ELR (cell line): ENCODE results near the gene HAND2.

ENCODE experiments used
- DNase-seq: peaks from one replicate; pipeline ENCODE4 v3.0.0-alpha.2; 2015; ENCODE audit warnings: low read depth

The HAND2 gene

GRCh38 chr4:173529477-173530325 is at the start of gene HAND2:
Gene HAND2, minus strand, starts transcription at chr4:173530229. Its CDS starts 940 bp downstream, at chr4:173529289.
- DNase-seq = peak; percentile 72

- DNase-seq = no peak
Measured at GRCh38 chr4:173578956-173579355, 48.9 kb upstream of the HAND2 start.

- DNase-seq = no peak
Measured at GRCh38 chr4:173577963-173578362, 47.9 kb upstream of the HAND2 start.

- DNase-seq = no peak
Measured at GRCh38 chr4:173575482-173576152, 45.6 kb upstream of the HAND2 start.

GRCh38 chr4:173573725-173574124 is 43.7 kb upstream of the HAND2 start:
- no peak for DNase-seq

- peak; percentile 3 for DNase-seq
Measured at GRCh38 chr4:173573286-173573685, 43.3 kb upstream of the HAND2 start.

- DNase-seq = no peak
Measured at GRCh38 chr4:173572493-173573129, 42.6 kb upstream of the HAND2 start.

- DNase-seq = no peak
Measured at GRCh38 chr4:173571620-173572019, 41.6 kb upstream of the HAND2 start.

- no peak for DNase-seq
Measured at GRCh38 chr4:173565281-173565680, 35.3 kb upstream of the HAND2 start.

GRCh38 chr4:173564461-173564860 is 34.4 kb upstream of the HAND2 start:
- no peak for DNase-seq

GRCh38 chr4:173560896-173561295 is 30.9 kb upstream of the HAND2 start:
- no peak for DNase-seq

- no peak for DNase-seq
Measured at GRCh38 chr4:173556398-173557131, 26.5 kb upstream of the HAND2 start.

GRCh38 chr4:173547889-173548288 is 17.9 kb upstream of the HAND2 start:
- peak; percentile 10 for DNase-seq

- no peak for DNase-seq
Measured at GRCh38 chr4:173546776-173547175, 16.7 kb upstream of the HAND2 start.

- no peak for DNase-seq
Measured at GRCh38 chr4:173545440-173545839, 15.4 kb upstream of the HAND2 start.

- no peak for DNase-seq
Measured at GRCh38 chr4:173543266-173543665, 13.2 kb upstream of the HAND2 start.

GRCh38 chr4:173539986-173540385 is 10.0 kb upstream of the HAND2 start:
- no peak for DNase-seq

- DNase-seq = no peak
Measured at GRCh38 chr4:173538909-173539445, 8.9 kb upstream of the HAND2 start.

GRCh38 chr4:173538148-173538908 is 8.3 kb upstream of the HAND2 start:
- DNase-seq = no peak

- no peak for DNase-seq
Measured at GRCh38 chr4:173537613-173538147, 7.7 kb upstream of the HAND2 start.
